ENCODE results near the gene STARD5. TPM values are rescaled to one million over a fixed set of nuclear protein-coding genes. Genes with fewer than 3 reads are reported as not detected.

STARD5 gene
- total and polyA plus RNA-seq, 2 experiments from 2014 or later, result 3.8 to 10.1 TPM

DNA sequence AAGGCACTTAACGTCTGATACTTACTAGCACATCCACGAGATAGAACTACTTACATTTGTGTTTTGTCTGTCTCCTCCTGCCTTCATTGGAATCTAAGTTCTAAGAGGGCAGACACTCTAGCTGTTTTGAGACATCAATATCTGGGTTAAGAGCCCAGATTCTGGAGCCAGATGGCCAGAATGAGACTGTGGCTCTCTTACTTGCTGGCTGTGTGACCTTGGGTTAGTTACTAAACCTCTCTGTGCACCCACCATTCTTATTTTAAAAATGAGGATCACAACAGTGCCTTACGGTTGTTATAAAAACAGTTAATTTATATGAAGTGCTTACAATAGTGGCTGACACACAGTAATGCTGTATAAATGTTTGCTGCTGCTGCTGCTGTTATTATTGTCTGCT lies 7.7 kb downstream of the STARD5 start:
- no peaks in the 10 kb centered on the region for H3K36me3 ChIP-seq (ENCODE audit: insufficient read depth)
- H3K4me1 Mint-ChIP-seq, result no peaks in the 10 kb centered on the region
- no peak for ATAC-seq
- H3K4me1 ChIP-seq (ENCODE audit: insufficient read depth), result no peaks in the 10 kb centered on the region
- no peak overlapping the region for H2AFZ ChIP-seq
- no peaks in the 10 kb centered on the region for H3K9me2 ChIP-seq (ENCODE audit: insufficient read depth)
- no peak overlapping the region for H3K27ac Mint-ChIP-seq
- no peak overlapping the region for H3K4me3 ChIP-seq
- no peak overlapping the region for H3K4me2 ChIP-seq
- H3K27ac ChIP-seq (ENCODE audit: low read depth), result no peak overlapping the region
- no peaks in the 10 kb centered on the region for H3F3A ChIP-seq (replicated peaks; ENCODE audit: low read depth)
- no peaks in the 10 kb centered on the region for H4K20me1 ChIP-seq (replicated peaks; ENCODE audit: insufficient read depth)
- TF ChIP-seq NANOG (IDR thresholded peaks at IDR 0.05; ENCODE audit: borderline replicate concordance), result no peak
- TF ChIP-seq, protein P1, sequence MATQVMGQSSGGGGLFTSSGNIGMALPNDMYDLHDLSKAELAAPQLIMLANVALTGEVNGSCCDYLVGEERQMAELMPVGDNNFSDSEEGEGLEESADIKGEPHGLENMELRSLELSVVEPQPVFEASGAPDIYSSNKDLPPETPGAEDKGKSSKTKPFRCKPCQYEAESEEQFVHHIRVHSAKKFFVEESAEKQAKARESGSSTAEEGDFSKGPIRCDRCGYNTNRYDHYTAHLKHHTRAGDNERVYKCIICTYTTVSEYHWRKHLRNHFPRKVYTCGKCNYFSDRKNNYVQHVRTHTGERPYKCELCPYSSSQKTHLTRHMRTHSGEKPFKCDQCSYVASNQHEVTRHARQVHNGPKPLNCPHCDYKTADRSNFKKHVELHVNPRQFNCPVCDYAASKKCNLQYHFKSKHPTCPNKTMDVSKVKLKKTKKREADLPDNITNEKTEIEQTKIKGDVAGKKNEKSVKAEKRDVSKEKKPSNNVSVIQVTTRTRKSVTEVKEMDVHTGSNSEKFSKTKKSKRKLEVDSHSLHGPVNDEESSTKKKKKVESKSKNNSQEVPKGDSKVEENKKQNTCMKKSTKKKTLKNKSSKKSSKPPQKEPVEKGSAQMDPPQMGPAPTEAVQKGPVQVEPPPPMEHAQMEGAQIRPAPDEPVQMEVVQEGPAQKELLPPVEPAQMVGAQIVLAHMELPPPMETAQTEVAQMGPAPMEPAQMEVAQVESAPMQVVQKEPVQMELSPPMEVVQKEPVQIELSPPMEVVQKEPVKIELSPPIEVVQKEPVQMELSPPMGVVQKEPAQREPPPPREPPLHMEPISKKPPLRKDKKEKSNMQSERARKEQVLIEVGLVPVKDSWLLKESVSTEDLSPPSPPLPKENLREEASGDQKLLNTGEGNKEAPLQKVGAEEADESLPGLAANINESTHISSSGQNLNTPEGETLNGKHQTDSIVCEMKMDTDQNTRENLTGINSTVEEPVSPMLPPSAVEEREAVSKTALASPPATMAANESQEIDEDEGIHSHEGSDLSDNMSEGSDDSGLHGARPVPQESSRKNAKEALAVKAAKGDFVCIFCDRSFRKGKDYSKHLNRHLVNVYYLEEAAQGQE (IDR thresholded peaks at IDR 0.05; ENCODE audit: unreplicated experiment), result no peak
- no peak for TF ChIP-seq EZH2phosphoT487 (IDR thresholded peaks at IDR 0.05; ENCODE audit: unreplicated experiment)
- TF ChIP-seq POLR2AphosphoS5 (IDR thresholded peaks at IDR 0.05; ENCODE audit: low read depth), result no peak
- TF ChIP-seq EZH2 (IDR thresholded peaks at IDR 0.05; ENCODE audit: low read depth, unreplicated experiment), result no peak
- TF ChIP-seq, protein P2, sequence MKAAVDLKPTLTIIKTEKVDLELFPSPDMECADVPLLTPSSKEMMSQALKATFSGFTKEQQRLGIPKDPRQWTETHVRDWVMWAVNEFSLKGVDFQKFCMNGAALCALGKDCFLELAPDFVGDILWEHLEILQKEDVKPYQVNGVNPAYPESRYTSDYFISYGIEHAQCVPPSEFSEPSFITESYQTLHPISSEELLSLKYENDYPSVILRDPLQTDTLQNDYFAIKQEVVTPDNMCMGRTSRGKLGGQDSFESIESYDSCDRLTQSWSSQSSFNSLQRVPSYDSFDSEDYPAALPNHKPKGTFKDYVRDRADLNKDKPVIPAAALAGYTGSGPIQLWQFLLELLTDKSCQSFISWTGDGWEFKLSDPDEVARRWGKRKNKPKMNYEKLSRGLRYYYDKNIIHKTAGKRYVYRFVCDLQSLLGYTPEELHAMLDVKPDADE (IDR thresholded peaks at IDR 0.05), result no peak
- peaks cover 2% of the 10 kb centered on the region for H3K27me3 Mint-ChIP-seq (ENCODE audit: insufficient read depth, low read depth, poor library complexity)
- no peak overlapping the region for H3K4me3 Mint-ChIP-seq
- H3K27me3 ChIP-seq (ENCODE audit: insufficient read depth), result no peaks in the 10 kb centered on the region
- DNase-seq (ENCODE audit: low spot score), result no peak
- H3K36me3 Mint-ChIP-seq (ENCODE audit: low read depth), result peaks cover 28% of the 10 kb centered on the region
- H3K9me3 Mint-ChIP-seq, result no peaks in the 10 kb centered on the region
- no peaks in the 10 kb centered on the region for H3K79me2 ChIP-seq (replicated peaks; ENCODE audit: insufficient read depth)

DNA sequence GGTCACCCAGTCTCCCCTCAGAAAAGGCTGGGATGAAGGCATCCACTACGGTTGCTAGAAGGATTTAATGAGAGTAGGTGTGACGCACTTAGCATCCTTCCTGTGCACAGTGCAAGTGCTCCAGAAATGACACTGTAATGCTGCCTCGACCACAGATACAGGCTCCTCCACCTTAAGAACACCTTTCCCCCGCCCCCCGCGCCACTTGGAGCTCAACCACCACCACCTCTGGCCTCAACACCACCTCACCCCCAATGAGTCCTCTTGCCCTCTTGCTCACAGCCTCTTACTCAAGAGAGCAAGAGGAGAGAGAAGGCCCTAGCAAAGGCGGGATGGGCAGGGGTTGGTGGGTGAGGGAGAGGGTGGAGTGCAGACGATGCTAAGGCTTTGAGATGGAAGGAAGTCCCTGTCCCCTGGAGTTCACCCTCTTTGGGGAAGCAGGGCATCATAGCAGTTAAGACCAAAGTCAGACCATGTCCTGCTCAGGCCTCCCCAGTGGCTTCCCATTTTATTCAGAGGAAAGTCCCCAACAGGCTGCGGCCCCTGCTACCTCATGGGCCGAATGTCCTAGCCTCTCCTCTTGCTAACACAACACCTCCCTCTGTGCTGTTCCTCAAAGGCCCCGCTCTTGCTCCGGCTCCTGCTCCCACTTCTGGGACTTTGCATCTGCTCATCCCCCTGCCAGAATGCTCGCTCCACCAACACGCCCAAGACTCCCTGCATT lies 8.3 kb downstream of the STARD5 start:
- H3K27ac ChIP-seq (ENCODE audit: low read depth), result no peak overlapping the region
- no peaks in the 10 kb centered on the region for H4K20me1 ChIP-seq (replicated peaks; ENCODE audit: insufficient read depth)
- DNase-seq (ENCODE audit: low spot score), result no peak
- H3K4me2 ChIP-seq, result no peak overlapping the region
- no peaks in the 10 kb centered on the region for H3K4me1 ChIP-seq (ENCODE audit: insufficient read depth)
- H3K36me3 ChIP-seq (ENCODE audit: insufficient read depth), result no peaks in the 10 kb centered on the region
- no peaks in the 10 kb centered on the region for H3K9me3 Mint-ChIP-seq
- H2AFZ ChIP-seq, result no peak overlapping the region
- H3K4me3 Mint-ChIP-seq, result no peak overlapping the region
- no peak overlapping the region for H3K27ac Mint-ChIP-seq
- no peak overlapping the region for H3K4me3 ChIP-seq
- H3K27me3 Mint-ChIP-seq (ENCODE audit: insufficient read depth, low read depth, poor library complexity), result peaks cover 2% of the 10 kb centered on the region
- H3K9me2 ChIP-seq (ENCODE audit: insufficient read depth), result no peaks in the 10 kb centered on the region
- H3K36me3 Mint-ChIP-seq (ENCODE audit: low read depth), result peaks cover 28% of the 10 kb centered on the region
- H3K79me2 ChIP-seq (replicated peaks; ENCODE audit: insufficient read depth), result no peaks in the 10 kb centered on the region
- no peak for ATAC-seq
- H3K4me1 Mint-ChIP-seq, result no peaks in the 10 kb centered on the region
- no peaks in the 10 kb centered on the region for H3F3A ChIP-seq (replicated peaks; ENCODE audit: low read depth)
- no peaks in the 10 kb centered on the region for H3K27me3 ChIP-seq (ENCODE audit: insufficient read depth)
- TF ChIP-seq NANOG (IDR thresholded peaks at IDR 0.05; ENCODE audit: borderline replicate concordance) (no peak), JUNB (IDR thresholded peaks at IDR 0.05; ENCODE audit: unreplicated experiment) (no peak), STAT1 (IDR thresholded peaks at IDR 0.05; ENCODE audit: unreplicated experiment) (no peak), EZH2 (IDR thresholded peaks at IDR 0.05; ENCODE audit: low read depth, unreplicated experiment) (no peak)
- TF ChIP-seq, protein P2 (IDR thresholded peaks at IDR 0.05), result no peak
- TF ChIP-seq, protein P3, sequence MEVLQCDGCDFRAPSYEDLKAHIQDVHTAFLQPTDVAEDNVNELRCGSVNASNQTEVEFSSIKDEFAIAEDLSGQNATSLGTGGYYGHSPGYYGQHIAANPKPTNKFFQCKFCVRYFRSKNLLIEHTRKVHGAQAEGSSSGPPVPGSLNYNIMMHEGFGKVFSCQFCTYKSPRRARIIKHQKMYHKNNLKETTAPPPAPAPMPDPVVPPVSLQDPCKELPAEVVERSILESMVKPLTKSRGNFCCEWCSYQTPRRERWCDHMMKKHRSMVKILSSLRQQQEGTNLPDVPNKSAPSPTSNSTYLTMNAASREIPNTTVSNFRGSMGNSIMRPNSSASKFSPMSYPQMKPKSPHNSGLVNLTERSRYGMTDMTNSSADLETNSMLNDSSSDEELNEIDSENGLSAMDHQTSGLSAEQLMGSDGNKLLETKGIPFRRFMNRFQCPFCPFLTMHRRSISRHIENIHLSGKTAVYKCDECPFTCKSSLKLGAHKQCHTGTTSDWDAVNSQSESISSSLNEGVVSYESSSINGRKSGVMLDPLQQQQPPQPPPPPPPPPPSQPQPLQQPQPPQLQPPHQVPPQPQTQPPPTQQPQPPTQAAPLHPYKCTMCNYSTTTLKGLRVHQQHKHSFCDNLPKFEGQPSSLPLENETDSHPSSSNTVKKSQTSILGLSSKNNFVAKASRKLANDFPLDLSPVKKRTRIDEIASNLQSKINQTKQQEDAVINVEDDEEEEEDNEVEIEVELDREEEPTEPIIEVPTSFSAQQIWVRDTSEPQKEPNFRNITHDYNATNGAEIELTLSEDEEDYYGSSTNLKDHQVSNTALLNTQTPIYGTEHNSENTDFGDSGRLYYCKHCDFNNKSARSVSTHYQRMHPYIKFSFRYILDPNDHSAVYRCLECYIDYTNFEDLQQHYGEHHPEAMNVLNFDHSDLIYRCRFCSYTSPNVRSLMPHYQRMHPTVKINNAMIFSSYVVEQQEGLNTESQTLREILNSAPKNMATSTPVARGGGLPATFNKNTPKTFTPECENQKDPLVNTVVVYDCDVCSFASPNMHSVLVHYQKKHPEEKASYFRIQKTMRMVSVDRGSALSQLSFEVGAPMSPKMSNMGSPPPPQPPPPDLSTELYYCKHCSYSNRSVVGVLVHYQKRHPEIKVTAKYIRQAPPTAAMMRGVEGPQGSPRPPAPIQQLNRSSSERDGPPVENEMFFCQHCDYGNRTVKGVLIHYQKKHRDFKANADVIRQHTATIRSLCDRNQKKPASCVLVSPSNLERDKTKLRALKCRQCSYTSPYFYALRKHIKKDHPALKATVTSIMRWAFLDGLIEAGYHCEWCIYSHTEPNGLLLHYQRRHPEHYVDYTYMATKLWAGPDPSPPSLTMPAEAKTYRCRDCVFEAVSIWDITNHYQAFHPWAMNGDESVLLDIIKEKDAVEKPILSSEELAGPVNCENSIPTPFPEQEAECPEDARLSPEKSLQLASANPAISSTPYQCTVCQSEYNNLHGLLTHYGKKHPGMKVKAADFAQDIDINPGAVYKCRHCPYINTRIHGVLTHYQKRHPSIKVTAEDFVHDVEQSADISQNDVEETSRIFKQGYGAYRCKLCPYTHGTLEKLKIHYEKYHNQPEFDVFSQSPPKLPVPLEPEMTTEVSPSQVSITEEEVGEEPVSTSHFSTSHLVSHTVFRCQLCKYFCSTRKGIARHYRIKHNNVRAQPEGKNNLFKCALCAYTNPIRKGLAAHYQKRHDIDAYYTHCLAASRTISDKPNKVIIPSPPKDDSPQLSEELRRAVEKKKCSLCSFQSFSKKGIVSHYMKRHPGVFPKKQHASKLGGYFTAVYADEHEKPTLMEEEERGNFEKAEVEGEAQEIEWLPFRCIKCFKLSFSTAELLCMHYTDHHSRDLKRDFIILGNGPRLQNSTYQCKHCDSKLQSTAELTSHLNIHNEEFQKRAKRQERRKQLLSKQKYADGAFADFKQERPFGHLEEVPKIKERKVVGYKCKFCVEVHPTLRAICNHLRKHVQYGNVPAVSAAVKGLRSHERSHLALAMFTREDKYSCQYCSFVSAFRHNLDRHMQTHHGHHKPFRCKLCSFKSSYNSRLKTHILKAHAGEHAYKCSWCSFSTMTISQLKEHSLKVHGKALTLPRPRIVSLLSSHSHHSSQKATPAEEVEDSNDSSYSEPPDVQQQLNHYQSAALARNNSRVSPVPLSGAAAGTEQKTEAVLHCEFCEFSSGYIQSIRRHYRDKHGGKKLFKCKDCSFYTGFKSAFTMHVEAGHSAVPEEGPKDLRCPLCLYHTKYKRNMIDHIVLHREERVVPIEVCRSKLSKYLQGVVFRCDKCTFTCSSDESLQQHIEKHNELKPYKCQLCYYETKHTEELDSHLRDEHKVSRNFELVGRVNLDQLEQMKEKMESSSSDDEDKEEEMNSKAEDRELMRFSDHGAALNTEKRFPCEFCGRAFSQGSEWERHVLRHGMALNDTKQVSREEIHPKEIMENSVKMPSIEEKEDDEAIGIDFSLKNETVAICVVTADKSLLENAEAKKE (CRISPR knock-in tag; IDR thresholded peaks at IDR 0.05), result no peak

All from GM23338 (cell line).